GM23248 (cell line): Measurements from ENCODE around the gene TAOK1.

Source experiments
- EZH2 ChIP-seq: fragments of 200-600 bp; sonication (generic); IDR thresholded peaks from 2 replicates; pipeline ENCODE4 v1.6.1; 2018; ENCODE audit warnings: antibody characterized with exemption, mild to moderate bottlenecking; ENCODE audit not compliant: insufficient read depth, poor library complexity, severe bottlenecking
- EZH2phosphoT487 ChIP-seq: fragments of 200-600 bp; sonication (generic); IDR thresholded peaks from 2 replicates; pipeline ENCODE4 v1.6.1; 2018; ENCODE audit warnings: antibody characterized with exemption, moderate library complexity, mild to moderate bottlenecking, low read depth; ENCODE audit not compliant: insufficient read depth

GRCh38 chr17:29589524-29590410 lies 199.6 kb downstream of the TAOK1 start, which contains the start of gene GIT1:
- TF ChIP-seq EZH2 = no peak
- no peak for TF ChIP-seq EZH2phosphoT487
